Activated naive CD8-positive, alpha-beta T cell (primary cell): ENCODE results near the gene ZNF79.
"Not testable (repeated sequence)": the region's sequence is repeated elsewhere in the genome, so short reads cannot be mapped to it uniquely, and the experiment has no call there.

Source experiments
- H3K27ac Mint-ChIP-seq: one replicate; pipeline ENCODE4 v1.8.0; 2021; ENCODE audit warnings: mixed read lengths
- H3K27me3 Mint-ChIP-seq: one replicate; pipeline ENCODE4 v1.8.0; 2021; ENCODE audit warnings: mixed read lengths
- H3K36me3 Mint-ChIP-seq: one replicate; pipeline ENCODE4 v1.8.0; 2021; ENCODE audit warnings: mixed read lengths
- H3K4me1 Mint-ChIP-seq: one replicate; pipeline ENCODE4 v1.8.0; 2021; ENCODE audit warnings: low read depth, mixed read lengths
- H3K4me3 Mint-ChIP-seq: one replicate; pipeline ENCODE4 v1.8.0; 2021; ENCODE audit warnings: mild to moderate bottlenecking, mixed read lengths
- H3K9me3 Mint-ChIP-seq: one replicate; pipeline ENCODE4 v1.8.0; 2021; ENCODE audit warnings: low read depth, mixed read lengths

The ZNF79 gene

GRCh38 chr9:127451608-127451857, 27.4 kb downstream of the ZNF79 start:
- H3K27me3 Mint-ChIP-seq = no peaks in the 10 kb centered on the region
- peaks cover 27% of the 10 kb centered on the region for H3K36me3 Mint-ChIP-seq
- peaks cover 36% of the 10 kb centered on the region for H3K4me1 Mint-ChIP-seq
- peak overlapping the region; percentile 97 for H3K27ac Mint-ChIP-seq
- H3K4me3 Mint-ChIP-seq = peak overlapping the region; percentile 96
- H3K9me3 Mint-ChIP-seq = no peaks in the 10 kb centered on the region

- Mint-ChIP-seq H3K9me3 (no peaks in the 10 kb centered on the region), H3K27ac (peak overlapping the region; percentile 97), H3K4me1 (peaks cover 33% of the 10 kb centered on the region), H3K36me3 (peaks cover 24% of the 10 kb centered on the region), H3K4me3 (peak overlapping the region; percentile 96), H3K27me3 (no peaks in the 10 kb centered on the region)
These were observed 27.9 kb downstream of the ZNF79 start for GRCh38 chr9:127451858-127452656.

- Mint-ChIP-seq H3K4me3 (peak overlapping the region; percentile 96), H3K27me3 (no peaks in the 10 kb centered on the region), H3K4me1 (peaks cover 29% of the 10 kb centered on the region), H3K27ac (no peak overlapping the region), H3K36me3 (peaks cover 21% of the 10 kb centered on the region), H3K9me3 (no peaks in the 10 kb centered on the region)
These were observed 28.5 kb downstream of the ZNF79 start for GRCh38 chr9:127452691-127453090.

GRCh38 chr9:127455324-127455992, 31.3 kb downstream of the ZNF79 start:
- Mint-ChIP-seq H3K4me3 (no peak overlapping the region), H3K27ac (no peak overlapping the region), H3K36me3 (no peaks in the 10 kb centered on the region)

GRCh38 chr9:127457191-127457878, 33.2 kb downstream of the ZNF79 start:
- H3K36me3 Mint-ChIP-seq = peaks cover 3% of the 10 kb centered on the region
- H3K4me1 Mint-ChIP-seq = peaks cover 5% of the 10 kb centered on the region
- H3K27ac Mint-ChIP-seq = no peak overlapping the region
- no peaks in the 10 kb centered on the region for H3K27me3 Mint-ChIP-seq
- no peak overlapping the region for H3K4me3 Mint-ChIP-seq
- no peaks in the 10 kb centered on the region for H3K9me3 Mint-ChIP-seq

More at GRCh38 chr9:127455324-127455992, 31.3 kb downstream of the ZNF79 start:
- no peaks in the 10 kb centered on the region for H3K9me3 Mint-ChIP-seq
- H3K4me1 Mint-ChIP-seq = peaks cover 7% of the 10 kb centered on the region
- no peaks in the 10 kb centered on the region for H3K27me3 Mint-ChIP-seq

GRCh38 chr9:127458921-127459320, 34.7 kb downstream of the ZNF79 start:
- peaks cover 3% of the 10 kb centered on the region for H3K36me3 Mint-ChIP-seq

GRCh38 chr9:127463382-127463781, 39.2 kb downstream of the ZNF79 start:
- Mint-ChIP-seq H3K27ac (no peak overlapping the region), H3K27me3 (no peaks in the 10 kb centered on the region), H3K36me3 (peaks cover 5% of the 10 kb centered on the region), H3K4me3 (no peak overlapping the region), H3K9me3 (no peaks in the 10 kb centered on the region), H3K4me1 (no peaks in the 10 kb centered on the region)

More at GRCh38 chr9:127458921-127459320, 34.7 kb downstream of the ZNF79 start:
- Mint-ChIP-seq H3K4me3 (no peak overlapping the region), H3K27me3 (no peaks in the 10 kb centered on the region), H3K9me3 (no peaks in the 10 kb centered on the region), H3K4me1 (no peaks in the 10 kb centered on the region), H3K27ac (no peak overlapping the region)

- Mint-ChIP-seq H3K4me3 (no peak overlapping the region), H3K27ac (no peak overlapping the region), H3K4me1 (no peaks in the 10 kb centered on the region), H3K27me3 (no peaks in the 10 kb centered on the region), H3K9me3 (no peaks in the 10 kb centered on the region), H3K36me3 (peaks cover 5% of the 10 kb centered on the region)
These were observed 39.7 kb downstream of the ZNF79 start for GRCh38 chr9:127463911-127464310.

GRCh38 chr9:127466407-127466917, 42.3 kb downstream of the ZNF79 start:
- H3K27ac Mint-ChIP-seq, H3K4me3 Mint-ChIP-seq, H3K27me3 Mint-ChIP-seq, H3K4me1 Mint-ChIP-seq, H3K9me3 Mint-ChIP-seq: not testable (repeated sequence)
- peaks cover 10% of the 10 kb centered on the region for H3K36me3 Mint-ChIP-seq

- Mint-ChIP-seq H3K36me3 (peaks cover 7% of the 10 kb centered on the region), H3K4me1 (no peaks in the 10 kb centered on the region), H3K9me3 (no peaks in the 10 kb centered on the region), H3K27ac (no peak overlapping the region), H3K4me3 (no peak overlapping the region), H3K27me3 (no peaks in the 10 kb centered on the region)
These were observed 43.4 kb downstream of the ZNF79 start for GRCh38 chr9:127467621-127468020.

GRCh38 chr9:127470662-127471061, 46.5 kb downstream of the ZNF79 start:
- Mint-ChIP-seq H3K27me3 (no peaks in the 10 kb centered on the region), H3K4me1 (no peaks in the 10 kb centered on the region), H3K27ac (no peak overlapping the region), H3K36me3 (peaks cover 7% of the 10 kb centered on the region), H3K9me3 (no peaks in the 10 kb centered on the region), H3K4me3 (no peak overlapping the region)

- H3K27ac Mint-ChIP-seq = no peak overlapping the region
These were observed 49.3 kb downstream of the ZNF79 start for GRCh38 chr9:127473501-127473900.

GRCh38 chr9:127473932-127474331, 49.8 kb downstream of the ZNF79 start:
- Mint-ChIP-seq H3K4me1 (no peaks in the 10 kb centered on the region), H3K4me3 (no peak overlapping the region), H3K36me3 (peaks cover 5% of the 10 kb centered on the region), H3K27ac (no peak overlapping the region), H3K9me3 (no peaks in the 10 kb centered on the region), H3K27me3 (no peaks in the 10 kb centered on the region)

More at GRCh38 chr9:127473501-127473900, 49.3 kb downstream of the ZNF79 start:
- Mint-ChIP-seq H3K36me3 (peaks cover 5% of the 10 kb centered on the region), H3K4me3 (no peak overlapping the region), H3K9me3 (no peaks in the 10 kb centered on the region), H3K27me3 (no peaks in the 10 kb centered on the region), H3K4me1 (no peaks in the 10 kb centered on the region)

GRCh38 chr9:127474592-127474991, 50.4 kb downstream of the ZNF79 start:
- H3K4me3 Mint-ChIP-seq = no peak overlapping the region
- no peaks in the 10 kb centered on the region for H3K27me3 Mint-ChIP-seq
- H3K36me3 Mint-ChIP-seq = peaks cover 5% of the 10 kb centered on the region
- H3K9me3 Mint-ChIP-seq = no peaks in the 10 kb centered on the region
- no peak overlapping the region for H3K27ac Mint-ChIP-seq
- no peaks in the 10 kb centered on the region for H3K4me1 Mint-ChIP-seq

GRCh38 chr9:127479507-127480081, 55.4 kb downstream of the ZNF79 start:
- H3K9me3 Mint-ChIP-seq = no peaks in the 10 kb centered on the region

More at GRCh38 chr9:127479507-127480081, 55.4 kb downstream of the ZNF79 start:
- Mint-ChIP-seq H3K4me3 (no peak overlapping the region), H3K4me1 (no peaks in the 10 kb centered on the region), H3K27me3 (no peaks in the 10 kb centered on the region), H3K27ac (no peak overlapping the region), H3K36me3 (no peaks in the 10 kb centered on the region)
